ENCODE results near the gene ESCO1. TPM values are rescaled to one million over a fixed set of nuclear protein-coding genes. Genes with fewer than 3 reads are reported as not detected.

Gene ESCO1
- total and polyA plus RNA-seq, 11 donors = 7.0 to 11.1 (median 9.1) TPM

GRCh38 chr18:21575656-21576055 lies 24.8 kb downstream of the ESCO1 start:
- intact Hi-C loops (cut with DNase I) = loop anchor here in 1 of 10 donors (10.0 kb wide), 1 partner anchor 51 kb away; no protein-coding TSS in a partner anchor
- no peaks in the 10 kb centered on the region for H3K9me3 ChIP-seq
- DNase-seq = no peak
- no peaks in the 10 kb centered on the region for H3K27me3 ChIP-seq
- WGBS, 4 donors = 93 to 97% (median 95%) methylated on average over 4 of the region's 4 CpGs
- peaks cover 0 to 9% (median 0%) of the 10 kb centered on the region in 12 donors for H3K4me1 ChIP-seq
- TF ChIP-seq CTCF (IDR thresholded peaks at IDR 0.05) (no peak), POLR2A (IDR thresholded peaks at IDR 0.05) (no peak)
- H3K27ac ChIP-seq = no peak overlapping the region
- no peak overlapping the region for H3K4me3 ChIP-seq
- no peak for ATAC-seq
- peaks cover 0 to 77% (median 59%) of the 10 kb centered on the region in 9 donors for H3K36me3 ChIP-seq

GRCh38 chr18:21571772-21572171 lies 28.7 kb downstream of the ESCO1 start:
- Histone ChIP-seq H3K4me1 (peaks cover 0 to 9% (median 0%) of the 10 kb centered on the region in 12 donors), H3K27me3 (no peaks in the 10 kb centered on the region), H3K27ac (no peak overlapping the region), H3K36me3 (peaks cover 0 to 97% (median 83%) of the 10 kb centered on the region in 9 donors), H3K4me3 (no peak overlapping the region), H3K9me3 (no peaks in the 10 kb centered on the region)
- intact Hi-C loops (cut with DNase I) = loop anchor here in 1 of 10 donors (10.0 kb wide), 1 partner anchor 47 kb away; no protein-coding TSS in a partner anchor
- no peak for TF ChIP-seq POLR2A (IDR thresholded peaks at IDR 0.05)
- TF ChIP-seq CTCF (IDR thresholded peaks at IDR 0.05) = no peak
- DNase-seq (no peak), ATAC-seq (no peak)

- Histone ChIP-seq H3K4me3 (no peak overlapping the region), H3K27me3 (no peaks in the 10 kb centered on the region), H3K4me1 (peaks cover 0 to 6% (median 1%) of the 10 kb centered on the region in 12 donors), H3K27ac (no peak overlapping the region), H3K36me3 (peaks cover 0 to 86% (median 57%) of the 10 kb centered on the region in 9 donors), H3K9me3 (no peaks in the 10 kb centered on the region)
- no peak for DNase-seq
- intact Hi-C loops (cut with DNase I) = no loop called here
- no peak for ATAC-seq
- TF ChIP-seq CTCF (IDR thresholded peaks at IDR 0.05) (no peak), POLR2A (IDR thresholded peaks at IDR 0.05) (no peak)
These were observed 41.3 kb downstream of the ESCO1 start for GRCh38 chr18:21559195-21559594.

- peaks cover 0 to 6% (median 1%) of the 10 kb centered on the region in 12 donors for H3K4me1 ChIP-seq
- peak overlapping the region in 1 of 12 donors; percentile 12 for H3K27ac ChIP-seq
- peaks cover 0 to 85% (median 50%) of the 10 kb centered on the region in 9 donors for H3K36me3 ChIP-seq
- 47 to 69% (median 53%) methylated on average over 6 of the region's 6 CpGs for WGBS, 4 donors
- DNase-seq (no peak), ATAC-seq (peak in 1 of 4 donors; percentile 46)
- H3K9me3 ChIP-seq = no peaks in the 10 kb centered on the region
- intact Hi-C loops (cut with DNase I) = no loop called here
- no peak overlapping the region for H3K4me3 ChIP-seq
- TF ChIP-seq CTCF (IDR thresholded peaks at IDR 0.05) (no peak), POLR2A (IDR thresholded peaks at IDR 0.05) (no peak)
- no peaks in the 10 kb centered on the region for H3K27me3 ChIP-seq
These were observed 42.8 kb downstream of the ESCO1 start for GRCh38 chr18:21557607-21558253.
